GM21786 (cell line): Measurements from ENCODE around the gene SMARCC2.
"Not testable (repeated sequence)": the region's sequence is repeated elsewhere in the genome, so short reads cannot be mapped to it uniquely, and the experiment has no call there.

Experiments
- ATAC-seq: cut with Tn5 transposase; IDR thresholded peaks from one replicate; pipeline ENCODE4 v1.9.1; 2021; ENCODE audit not compliant: unreplicated experiment

The SMARCC2 gene

DNA sequence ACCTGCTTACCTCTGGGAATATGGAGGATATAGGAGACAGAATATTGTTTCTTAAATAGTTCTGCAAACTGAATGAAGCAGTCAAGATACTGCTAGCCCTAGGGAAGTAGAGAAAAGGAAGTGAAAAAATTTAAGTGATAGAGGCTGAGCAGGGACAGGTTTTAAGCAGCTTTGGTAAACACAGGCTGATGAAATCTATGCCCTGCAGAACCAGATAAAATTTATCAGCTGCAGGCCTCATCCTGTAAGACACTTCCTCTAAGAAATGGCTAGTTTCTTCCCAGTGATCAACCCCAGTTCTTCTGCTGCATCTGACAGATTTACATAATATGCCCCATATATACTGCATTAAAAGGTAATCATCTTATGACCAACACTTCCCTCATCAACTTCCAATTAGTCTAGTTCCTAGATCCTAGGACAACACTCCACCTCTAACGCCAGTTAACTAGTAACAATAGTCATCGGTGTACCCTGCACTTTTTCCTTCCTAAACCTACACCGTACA, 62.5 kb downstream of the SMARCC2 start:
- no peak for ATAC-seq

- ATAC-seq = no peak
Measured at GRCh38 chr12:56124133-56124532, 65.2 kb downstream of the SMARCC2 start.

- ATAC-seq = no peak
Measured at GRCh38 chr12:56122637-56123036, 66.6 kb downstream of the SMARCC2 start.

DNA sequence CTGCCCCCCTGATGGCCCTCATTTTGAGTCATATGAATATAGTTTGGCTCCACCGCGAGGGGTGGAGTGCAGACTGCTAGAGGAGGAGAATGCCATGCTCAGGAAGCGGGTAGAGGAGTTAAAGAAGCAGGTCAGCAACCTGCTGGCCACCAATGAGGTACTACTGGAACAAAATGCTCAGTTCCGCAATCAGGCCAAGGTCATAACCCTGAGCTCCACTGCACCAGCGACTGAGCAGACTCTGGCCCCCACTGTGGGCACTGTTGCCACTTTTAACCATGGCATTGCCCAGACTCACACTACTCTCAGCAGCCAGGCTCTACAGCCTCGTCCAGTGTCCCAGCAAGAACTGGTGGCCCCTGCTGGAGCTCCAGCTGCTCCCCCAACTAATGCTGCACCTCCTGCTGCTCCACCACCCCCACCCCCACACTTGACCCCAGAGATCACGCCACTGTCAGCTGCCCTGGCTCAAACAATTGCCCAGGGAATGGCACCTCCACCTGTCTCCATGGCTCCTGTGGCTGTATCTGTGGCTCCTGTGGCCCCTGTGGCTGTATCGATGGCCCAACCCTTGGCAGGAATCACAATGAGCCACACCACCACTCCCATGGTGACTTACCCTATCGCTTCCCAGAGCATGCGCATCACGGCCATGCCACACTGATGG, 67.9 kb downstream of the SMARCC2 start:
- no peak for ATAC-seq

DNA sequence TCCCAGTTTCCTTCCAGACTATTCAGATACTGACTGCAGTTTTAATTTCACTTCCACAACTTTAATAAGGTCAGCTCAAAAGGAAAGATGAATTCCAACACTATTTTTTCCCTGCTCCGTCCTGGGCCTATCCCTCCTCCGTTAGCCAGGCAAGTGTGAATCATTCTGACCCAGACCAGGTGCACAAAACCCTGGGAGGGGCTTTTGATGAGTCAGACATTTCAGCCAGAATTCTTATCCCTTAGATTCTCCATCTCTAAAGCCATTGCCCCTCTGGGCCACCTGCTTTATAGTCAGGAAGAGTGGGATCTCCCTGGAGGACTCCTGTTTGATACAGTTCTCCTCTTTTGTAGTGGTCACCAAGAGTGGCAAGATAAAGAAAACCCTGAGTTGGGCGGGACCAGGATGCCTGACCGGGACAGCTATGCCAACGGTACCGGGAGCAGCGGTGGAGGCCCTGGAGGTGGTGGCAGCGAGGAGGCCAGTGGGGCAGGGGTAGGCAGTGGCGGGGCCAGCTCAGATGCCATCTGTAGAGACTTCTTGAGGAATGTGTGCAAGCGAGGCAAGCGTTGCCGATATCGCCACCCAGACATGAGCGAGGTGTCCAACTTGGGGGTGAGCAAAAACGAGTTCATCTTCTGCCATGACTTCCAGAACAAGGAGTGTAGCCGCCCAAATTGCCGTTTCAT, 69.0 kb downstream of the SMARCC2 start:
- ATAC-seq = no peak

GRCh38 chr12:56119361-56119796, 69.9 kb downstream of the SMARCC2 start:
- no peak for ATAC-seq

DNA sequence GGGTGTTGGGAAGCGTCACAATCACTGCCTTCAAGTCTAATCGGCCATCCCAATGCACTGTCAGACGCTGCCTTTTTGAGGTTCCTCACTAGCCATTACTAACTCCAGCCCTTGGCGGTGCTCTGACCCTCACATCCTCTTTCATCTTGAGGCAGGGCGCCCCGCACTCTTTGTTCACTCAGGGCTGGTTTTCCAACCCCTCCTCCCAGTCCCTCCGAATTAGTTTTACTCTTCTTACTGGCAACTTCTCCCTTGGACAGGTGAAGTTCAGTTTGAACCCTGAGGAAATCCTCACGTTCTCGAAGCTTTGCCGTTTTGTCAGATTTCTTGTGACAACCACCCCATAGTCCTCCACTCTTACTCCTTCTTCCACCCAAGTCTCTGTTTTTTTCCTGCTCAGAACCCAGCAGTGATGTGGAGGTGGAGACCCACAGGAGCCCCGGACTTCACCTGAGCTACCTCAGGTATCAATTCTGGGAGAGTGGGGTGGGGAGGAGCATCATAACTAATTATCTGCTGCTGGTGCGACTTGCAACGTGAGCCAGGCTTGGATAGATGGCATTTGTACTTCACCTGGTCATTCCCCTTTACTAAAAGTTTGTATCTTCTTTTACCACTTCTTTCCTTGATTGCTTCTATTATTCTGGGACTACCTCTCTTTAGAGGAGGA, 70.5 kb downstream of the SMARCC2 start:
- ATAC-seq = no peak

GRCh38 chr12:56117778-56118687, 71.2 kb downstream of the SMARCC2 start, which contains the start of gene ZC3H10:
ZC3H10 (plus strand) TSS chr12:56118266; CDS start chr12:56120563, 2,297 bp downstream.
- peak; percentile 82 for ATAC-seq

DNA sequence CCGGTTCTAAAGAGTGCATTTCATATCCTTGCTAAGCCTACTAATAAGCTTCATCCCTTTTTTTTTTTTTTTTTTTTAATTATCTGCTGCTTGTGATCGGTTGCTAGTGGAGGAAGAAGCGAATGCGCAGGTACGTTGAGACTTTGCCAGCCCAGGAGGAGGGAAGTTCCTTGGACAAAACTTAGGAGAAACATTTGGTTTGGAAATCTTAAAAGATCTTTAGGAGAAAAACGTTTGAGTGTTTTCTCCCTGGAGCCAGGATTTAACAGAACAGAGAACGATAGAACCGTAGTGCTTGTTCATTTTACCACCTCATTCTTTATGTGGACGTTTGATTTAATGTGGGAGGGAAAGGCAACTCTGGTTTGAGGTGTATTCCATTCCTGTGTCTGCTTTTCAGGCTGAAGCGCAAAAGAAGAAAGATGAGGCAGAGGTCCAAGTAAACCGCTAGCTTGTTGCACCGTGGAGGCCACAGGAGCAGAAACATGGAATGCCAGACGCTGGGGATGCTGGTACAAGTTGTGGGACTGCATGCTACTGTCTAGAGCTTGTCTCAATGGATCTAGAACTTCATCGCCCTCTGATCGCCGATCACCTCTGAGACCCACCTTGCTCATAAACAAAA, 72.1 kb downstream of the SMARCC2 start:
- ATAC-seq = not testable (repeated sequence)

DNA sequence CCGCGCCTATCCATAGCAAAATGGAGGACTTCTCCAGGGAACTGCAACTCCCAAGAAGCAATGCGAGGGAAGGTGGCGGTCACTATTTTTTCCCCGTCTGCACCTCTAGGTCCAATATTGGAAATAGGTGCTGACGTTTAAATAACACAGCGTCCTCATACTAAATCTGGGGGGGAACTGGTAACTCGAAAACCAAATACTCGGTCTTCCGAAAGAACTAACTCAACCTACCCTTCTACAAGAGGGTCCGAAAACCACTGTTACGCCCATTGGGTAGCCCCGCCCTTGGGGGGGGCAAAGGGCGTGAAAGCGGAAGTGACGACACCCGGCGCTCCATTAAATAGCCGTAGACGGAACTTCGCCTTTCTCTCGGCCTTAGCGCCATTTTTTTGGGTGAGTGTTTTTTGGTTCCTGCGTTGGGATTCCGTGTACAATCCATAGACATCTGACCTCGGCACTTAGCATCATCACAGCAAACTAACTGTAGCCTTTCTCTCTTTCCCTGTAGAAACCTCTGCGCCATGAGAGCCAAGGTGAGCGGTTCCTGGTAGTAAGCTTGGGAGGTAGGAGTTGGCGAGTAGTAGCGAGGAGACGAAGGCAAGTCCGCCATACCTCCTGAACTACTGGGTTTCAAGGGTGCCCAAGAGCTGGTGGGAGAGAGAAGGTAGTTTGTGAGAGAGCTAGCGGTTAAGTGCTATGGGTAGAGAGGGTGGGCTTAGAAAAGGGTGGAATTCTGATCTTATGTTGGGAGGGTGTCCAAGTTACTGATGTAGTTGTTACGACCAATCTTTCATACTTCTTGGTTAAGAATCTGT, 72.8 kb downstream of the SMARCC2 start, which contains the start of gene RPL41:
RPL41 (plus strand) TSS at position 367 of the 815 bp plus-strand sequence.
- peak; percentile 43 for ATAC-seq

- no peak for ATAC-seq
Measured at GRCh38 chr12:56115329-56115728, 74.0 kb downstream of the SMARCC2 start.

GRCh38 chr12:56114084-56114483, 75.2 kb downstream of the SMARCC2 start:
- no peak for ATAC-seq
